DOHH2 (cell line): ENCODE data around the gene RGS13.

Experiments
- EZH2phosphoT487 ChIP-seq: fragments of 200-600 bp; sonication (generic); IDR thresholded peaks from 2 replicates; pipeline ENCODE4 v1.6.1; 2017; ENCODE audit warnings: borderline replicate concordance, mild to moderate bottlenecking, antibody characterized with exemption, low read length, moderate library complexity, mixed read lengths
- TF ChIP-seq, protein P1 (sequence below): fragments of 200-600 bp; sonication (generic); IDR thresholded peaks from one replicate; pipeline ENCODE4 v1.5.1; 2014; ENCODE audit warnings: antibody characterized with exemption, mild to moderate bottlenecking, low read depth, low read length; ENCODE audit not compliant: poor library complexity, severe bottlenecking

DNA sequence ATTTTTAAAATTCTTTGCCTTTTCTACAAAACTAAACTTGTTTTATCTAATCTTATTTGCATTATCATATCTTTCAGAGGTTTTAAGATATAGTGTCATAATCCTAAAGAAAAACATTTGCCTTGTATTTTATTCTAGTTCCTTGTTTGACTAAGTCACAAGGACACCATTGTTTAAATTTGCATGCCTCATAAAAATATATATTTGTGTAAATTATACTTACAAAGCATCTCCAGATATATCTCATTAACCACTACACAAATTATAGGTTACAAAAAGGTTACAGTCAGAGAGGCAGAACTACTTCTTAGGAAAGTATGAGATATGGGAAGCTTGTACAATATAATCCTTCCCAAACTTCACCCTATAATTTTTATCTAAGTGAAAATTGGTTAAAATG, 4.2 kb upstream of the RGS13 start:
- TF ChIP-seq, protein P1, sequence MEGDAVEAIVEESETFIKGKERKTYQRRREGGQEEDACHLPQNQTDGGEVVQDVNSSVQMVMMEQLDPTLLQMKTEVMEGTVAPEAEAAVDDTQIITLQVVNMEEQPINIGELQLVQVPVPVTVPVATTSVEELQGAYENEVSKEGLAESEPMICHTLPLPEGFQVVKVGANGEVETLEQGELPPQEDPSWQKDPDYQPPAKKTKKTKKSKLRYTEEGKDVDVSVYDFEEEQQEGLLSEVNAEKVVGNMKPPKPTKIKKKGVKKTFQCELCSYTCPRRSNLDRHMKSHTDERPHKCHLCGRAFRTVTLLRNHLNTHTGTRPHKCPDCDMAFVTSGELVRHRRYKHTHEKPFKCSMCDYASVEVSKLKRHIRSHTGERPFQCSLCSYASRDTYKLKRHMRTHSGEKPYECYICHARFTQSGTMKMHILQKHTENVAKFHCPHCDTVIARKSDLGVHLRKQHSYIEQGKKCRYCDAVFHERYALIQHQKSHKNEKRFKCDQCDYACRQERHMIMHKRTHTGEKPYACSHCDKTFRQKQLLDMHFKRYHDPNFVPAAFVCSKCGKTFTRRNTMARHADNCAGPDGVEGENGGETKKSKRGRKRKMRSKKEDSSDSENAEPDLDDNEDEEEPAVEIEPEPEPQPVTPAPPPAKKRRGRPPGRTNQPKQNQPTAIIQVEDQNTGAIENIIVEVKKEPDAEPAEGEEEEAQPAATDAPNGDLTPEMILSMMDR: no peak
- TF ChIP-seq EZH2phosphoT487: no peak
